Spleen (tissue), 13 donors: Measurements from ENCODE around the gene APC. TPM values are rescaled to one million over a fixed set of nuclear protein-coding genes. Genes with fewer than 3 reads are reported as not detected.

ENCODE experiments used
- DNase-seq: peaks from one replicate; pipeline ENCODE4 v3.0.0-alpha.2; 2020
- H3K27ac ChIP-seq, 8 donors: fragments of 200-600 bp; sonication (generic) in 7 of 8; 1 replicate in 4 of 8; 2 replicates in 4 of 8; pipeline versions ENCODE4 v1.5.0 to v1.8.0; 2016 to 2021; ENCODE audit warnings: inconsistent platforms in 4 of 8, mild to moderate bottlenecking in 4 of 8, moderate library complexity in 1 of 8
- H3K27me3 ChIP-seq, 7 donors: fragments of 200-600 bp; sonication (generic) in 6 of 7; replicated peaks in 1 of 7; 1 replicate in 4 of 7; 2 replicates in 3 of 7; pipeline versions ENCODE4 v1.5.0 to v1.8.0; 2016 to 2021; ENCODE audit warnings: inconsistent platforms in 3 of 7, mild to moderate bottlenecking in 1 of 7
- H3K36me3 ChIP-seq, 6 donors: fragments of 200-600 bp; sonication (generic) in 5 of 6; 1 replicate in 4 of 6; 2 replicates in 2 of 6; pipeline versions ENCODE4 v1.5.0 to v1.8.0; 2016 to 2021; ENCODE audit warnings: inconsistent platforms in 2 of 6
- H3K4me1 ChIP-seq, 6 donors: fragments of 200-600 bp; sonication (generic) in 5 of 6; 1 replicate in 3 of 6; 2 replicates in 3 of 6; pipeline versions ENCODE4 v1.5.0 to v1.8.0; 2016 to 2021; ENCODE audit warnings: inconsistent platforms in 3 of 6
- H3K4me3 ChIP-seq, 8 donors: fragments of 200-600 bp; sonication (generic) in 7 of 8; 1 replicate in 4 of 8; 2 replicates in 4 of 8; pipeline versions ENCODE4 v1.5.0 to v1.8.0; 2016 to 2021; ENCODE audit warnings: inconsistent platforms in 4 of 8, mild to moderate bottlenecking in 4 of 8, moderate library complexity in 2 of 8
- H3K9me3 ChIP-seq, 8 donors: fragments of 200-600 bp; sonication (generic) in 7 of 8; 1 replicate in 4 of 8; 2 replicates in 4 of 8; pipeline versions ENCODE4 v1.5.0 to v1.8.0; 2016 to 2021; ENCODE audit warnings: inconsistent platforms in 4 of 8
- CTCF ChIP-seq, 11 experiments: fragments of 200-600 bp in 7 of 11; fragments of 450-650 bp in 4 of 11; sonication (generic) in 4 of 11; IDR thresholded peaks in 8 of 11; conservative IDR thresholded peaks in 3 of 11; 1 replicate in 7 of 11; 2 replicates in 4 of 11; pipeline versions ENCODE4 v1.4.0 to v1.8.0; 2016 to 2021; ENCODE audit warnings: antibody characterized with exemption in 11 of 11, inconsistent platforms in 4 of 11, mild to moderate bottlenecking in 1 of 11
- POLR2A ChIP-seq, 3 donors: fragments of 450-650 bp; IDR thresholded peaks; one replicate each; pipeline ENCODE4 v1.5.1; 2017; ENCODE audit warnings: antibody characterized with exemption in 3 of 3, mild to moderate bottlenecking in 1 of 3
- POLR2AphosphoS5 ChIP-seq, 3 donors: sonication (generic); formaldehyde crosslinking; IDR thresholded peaks; one replicate each; pipeline ENCODE4 v1.5.1; 2017; ENCODE audit warnings: antibody characterized with exemption in 3 of 3
- WGBS, 5 donors: extraction: QIAGEN DNeasy Blood & Tissue Kit in 3 of 5; methylation state at CpG; one replicate each; pipeline versions ENCODE4 v1.1.5 to v1.1.7; 2013 to 2018; 5-methylcytosine and 5-hydroxymethylcytosine counted together
- intact Hi-C: fragments of 100-400 bp; cut with DNase I; formaldehyde crosslinking; loops from one replicate; pipeline ENCODE4 v1.15.0; 2023; ENCODE audit warnings: low total_unique reads
- long read RNA-seq, 2 donors: transcript quantifications; one replicate each; lab custom pipeline, GENCODE V29; 2026
- polyA plus RNA-seq, 3 donors: library from polyadenylated mRNA; stranded (reverse); fragments of 200-250 nt; gene quantifications; one replicate each; pipeline ENCODE4 v1.2.1, GENCODE V29; 2013
- total RNA-seq, 7 donors: library from RNA; depleted of rRNA in 3 of 7; stranded (reverse); fragments of >200 nt in 3 of 7; fragmentation: NEBNext Ultra II Directional in 4 of 7; extraction: Animal tissue kit (Norgen Biotek cat#: 25700) in 4 of 7; gene quantifications; one replicate each; pipeline versions ENCODE4 v1.1.0 to v1.2.1, GENCODE V29; 2016 to 2021
- donor health status: healthy with polysubstance abuse.
- donor health status: DM: no; HTN: no; CAD: no; lungs with moderate emphysema.
- donor health status: DM: no; HTN: no; CAD: no.
- donor health status: Bipolar disorder and iron deficiency.
- donor health status: healthy.
- donor health status: DM: no; HTN: no; CAD: no.
- donor health status: DM: yes; HTN: yes; CAD: no.

Gene APC
- total RNA-seq = 10 to 100 TPM; 37.9 to 83.0 (median 58.5) TPM
- 1 to 10 TPM; 2.1 to 6.2 (median 2.5) TPM for polyA plus RNA-seq
- long read RNA-seq, donor 1, partial matches to known transcripts = 25 of 105 reads
- long read RNA-seq, donor 1, other reads (novel, unspliced or antisense) = 80 of 105 reads
- long read RNA-seq, donor 2 = 0 reads

- H3K4me3 ChIP-seq = peak within 1 kb of the TSS; percentile 41 to 86 (median 60)
- peak; percentile 74 to 88 (median 87) for TF ChIP-seq POLR2AphosphoS5 (IDR thresholded peaks at IDR 0.05)
- TF ChIP-seq CTCF (IDR thresholded peaks at IDR 0.05 in 8 of 11, conservative IDR thresholded peaks at IDR 0.05 in 3 of 11) = peak in 3 of 11 experiments; percentile 29 to 33 (median 31)
- no peak for TF ChIP-seq POLR2A (IDR thresholded peaks at IDR 0.05)
- WGBS, 5 donors = 0 to 1% (median 1%) methylated on average over 33 to 36 of the region's 36 CpGs
- intact Hi-C loops = no loop called here
- H3K4me1 ChIP-seq = peaks cover 12 to 63% (median 30%) of the 10 kb centered on the region in 6 donors
- H3K27ac ChIP-seq = peak within 1 kb of the TSS in 7 of 8 donors; percentile 47 to 86 (median 73)
- H3K27me3 ChIP-seq = no peaks in the 10 kb centered on the region
- DNase-seq = peak; percentile 96
- H3K36me3 ChIP-seq = no peaks in the 10 kb centered on the region
- H3K9me3 ChIP-seq = no peaks in the 10 kb centered on the region
These were observed at the start of gene APC for GRCh38 chr5:112737463-112738190. APC (plus strand) TSS chr5:112737885; CDS start chr5:112754891, 17,006 bp downstream.

GRCh38 chr5:112689155-112689909, 48.4 kb upstream of the APC start:
- Histone ChIP-seq H3K4me3 (no peak overlapping the region), H3K4me1 (peaks cover 0 to 6% (median 0%) of the 10 kb centered on the region in 6 donors), H3K9me3 (no peaks in the 10 kb centered on the region), H3K27me3 (no peaks in the 10 kb centered on the region), H3K27ac (no peak overlapping the region), H3K36me3 (no peaks in the 10 kb centered on the region)
- intact Hi-C loops = no loop called here
- DNase-seq = no peak
- TF ChIP-seq POLR2A (IDR thresholded peaks at IDR 0.05) (no peak), POLR2AphosphoS5 (IDR thresholded peaks at IDR 0.05) (no peak), CTCF (IDR thresholded peaks at IDR 0.05 in 8 of 11, conservative IDR thresholded peaks at IDR 0.05 in 3 of 11) (no peak)
- WGBS, 5 donors = 50 to 59% (median 57%) methylated on average over 3 of the region's 3 CpGs

- Histone ChIP-seq H3K27me3 (no peaks in the 10 kb centered on the region), H3K4me1 (no peaks in the 10 kb centered on the region), H3K9me3 (no peaks in the 10 kb centered on the region), H3K36me3 (no peaks in the 10 kb centered on the region), H3K27ac (no peak overlapping the region), H3K4me3 (no peak overlapping the region)
- intact Hi-C loops = no loop called here
- no peak for TF ChIP-seq POLR2A (IDR thresholded peaks at IDR 0.05)
- TF ChIP-seq CTCF (IDR thresholded peaks at IDR 0.05 in 8 of 11, conservative IDR thresholded peaks at IDR 0.05 in 3 of 11) = no peak
- no peak for TF ChIP-seq POLR2AphosphoS5 (IDR thresholded peaks at IDR 0.05)
- WGBS, 5 donors = 81 to 94% (median 90%) methylated on average over 3 of the region's 3 CpGs
- DNase-seq = no peak
These were observed 46.9 kb upstream of the APC start for GRCh38 chr5:112690605-112691338.
